ENCODE results near the gene FGFR2. TPM values are rescaled to one million over a fixed set of nuclear protein-coding genes. Genes with fewer than 3 reads are reported as not detected.
A peak's percentile ranks its signal among the peaks of the same experiment; 100 is the strongest.

The FGFR2 gene
- total RNA-seq, 3 donors from 2014 or later = 31.8 to 62.8 (median 44.3) TPM

DNA sequence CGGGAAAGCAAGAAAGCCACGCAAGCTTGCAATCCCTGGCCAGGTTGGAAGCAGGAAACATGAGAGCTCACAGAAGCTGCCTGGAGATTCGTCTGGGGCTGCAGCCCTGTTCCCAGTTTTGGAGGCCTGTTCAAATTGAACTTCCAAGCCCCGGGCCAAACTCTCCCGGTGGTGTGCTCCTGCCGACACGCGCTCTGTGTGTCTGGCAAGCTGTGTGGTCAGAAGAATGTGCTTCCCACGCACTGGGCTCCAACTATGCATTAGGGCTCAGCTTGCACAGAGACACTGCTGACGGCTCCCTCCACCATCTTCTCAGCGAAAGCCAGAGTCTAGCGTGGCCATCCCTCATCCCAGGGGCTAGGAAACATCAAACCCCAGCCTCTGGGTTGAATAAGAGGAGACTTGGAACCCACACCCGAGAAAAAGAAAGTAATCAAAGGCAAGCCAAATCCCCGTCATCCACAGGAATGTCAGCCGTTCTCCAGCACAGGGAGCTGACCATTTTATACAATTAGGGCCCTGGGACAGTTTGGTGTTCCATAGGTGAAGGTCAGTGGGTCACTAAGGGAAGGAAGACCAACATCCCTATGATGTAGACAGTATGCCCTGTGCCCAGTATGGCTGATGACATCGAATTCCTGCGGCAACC lies 107.2 kb downstream of the FGFR2 start:
- H3K4me3 ChIP-seq = peak overlapping the region in 2 of 3 donors; percentile 10 to 15
- intact Hi-C loops (cut with DNase I; ENCODE audit: low total_unique reads) = no loop called here
- peak overlapping the region in 1 of 2 donors; percentile 12 for H3K27ac ChIP-seq
- H3K4me1 ChIP-seq = peaks cover 0 to 4% of the 10 kb centered on the region in 2 donors
- peak in 1 of 2 donors; percentile 57 for DNase-seq (ENCODE audit: low spot score in 2 of 2)
- H3K36me3 ChIP-seq = no peaks in the 10 kb centered on the region
- H3K27me3 ChIP-seq = no peaks in the 10 kb centered on the region
- no peaks in the 10 kb centered on the region for H3K9me3 ChIP-seq
- TF ChIP-seq, protein P1, sequence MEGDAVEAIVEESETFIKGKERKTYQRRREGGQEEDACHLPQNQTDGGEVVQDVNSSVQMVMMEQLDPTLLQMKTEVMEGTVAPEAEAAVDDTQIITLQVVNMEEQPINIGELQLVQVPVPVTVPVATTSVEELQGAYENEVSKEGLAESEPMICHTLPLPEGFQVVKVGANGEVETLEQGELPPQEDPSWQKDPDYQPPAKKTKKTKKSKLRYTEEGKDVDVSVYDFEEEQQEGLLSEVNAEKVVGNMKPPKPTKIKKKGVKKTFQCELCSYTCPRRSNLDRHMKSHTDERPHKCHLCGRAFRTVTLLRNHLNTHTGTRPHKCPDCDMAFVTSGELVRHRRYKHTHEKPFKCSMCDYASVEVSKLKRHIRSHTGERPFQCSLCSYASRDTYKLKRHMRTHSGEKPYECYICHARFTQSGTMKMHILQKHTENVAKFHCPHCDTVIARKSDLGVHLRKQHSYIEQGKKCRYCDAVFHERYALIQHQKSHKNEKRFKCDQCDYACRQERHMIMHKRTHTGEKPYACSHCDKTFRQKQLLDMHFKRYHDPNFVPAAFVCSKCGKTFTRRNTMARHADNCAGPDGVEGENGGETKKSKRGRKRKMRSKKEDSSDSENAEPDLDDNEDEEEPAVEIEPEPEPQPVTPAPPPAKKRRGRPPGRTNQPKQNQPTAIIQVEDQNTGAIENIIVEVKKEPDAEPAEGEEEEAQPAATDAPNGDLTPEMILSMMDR (IDR thresholded peaks at IDR 0.05) = no peak
- no peak for TF ChIP-seq POLR2AphosphoS5 (IDR thresholded peaks at IDR 0.05)
- no peak for TF ChIP-seq POLR2A (IDR thresholded peaks at IDR 0.05)

DNA sequence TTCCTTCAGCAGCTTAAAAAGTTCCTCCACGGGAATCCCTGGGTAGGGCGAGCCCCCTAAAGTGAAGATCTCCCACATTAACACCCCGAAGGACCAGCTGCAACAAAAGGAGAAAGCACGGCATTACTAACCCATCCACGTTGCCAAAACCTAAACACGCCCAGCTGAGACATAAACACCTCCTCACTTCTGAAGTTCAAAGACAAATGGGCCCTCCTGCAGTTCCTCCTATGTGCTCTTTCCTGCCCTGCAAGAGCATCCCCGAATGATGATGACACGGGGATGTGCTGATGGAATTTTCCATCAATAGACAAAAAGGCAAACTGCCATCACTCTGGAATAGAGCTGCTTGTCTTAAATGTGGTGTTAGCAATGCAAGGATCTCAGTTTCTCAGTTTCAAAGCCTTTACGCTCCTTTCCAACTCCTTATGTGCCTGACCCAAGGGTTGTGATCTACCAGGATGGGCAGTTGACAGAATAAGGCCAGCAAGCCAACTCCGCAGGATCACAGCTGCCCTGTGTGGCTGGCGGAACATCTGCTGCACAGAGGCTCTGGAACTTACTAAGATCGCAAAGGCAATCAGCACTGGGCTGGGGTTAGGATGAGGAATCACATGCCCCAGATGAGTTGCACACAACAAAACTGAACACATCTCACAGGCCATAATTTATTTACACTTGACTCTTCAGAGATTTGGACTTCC lies 112.7 kb downstream of the FGFR2 start:
- no peak for TF ChIP-seq POLR2A (IDR thresholded peaks at IDR 0.05)
- TF ChIP-seq, protein P1 (IDR thresholded peaks at IDR 0.05) = no peak
- TF ChIP-seq POLR2AphosphoS5 (IDR thresholded peaks at IDR 0.05) = no peak
- no peak overlapping the region for H3K27ac ChIP-seq
- no peaks in the 10 kb centered on the region for H3K9me3 ChIP-seq
- no peak for DNase-seq (ENCODE audit: low spot score in 2 of 2)
- intact Hi-C loops (cut with DNase I; ENCODE audit: low total_unique reads) = no loop called here
- no peaks in the 10 kb centered on the region for H3K27me3 ChIP-seq
- H3K4me1 ChIP-seq = peaks cover 0 to under 1% of the 10 kb centered on the region in 2 donors
- H3K4me3 ChIP-seq = no peak overlapping the region
- H3K36me3 ChIP-seq = no peaks in the 10 kb centered on the region

DNA sequence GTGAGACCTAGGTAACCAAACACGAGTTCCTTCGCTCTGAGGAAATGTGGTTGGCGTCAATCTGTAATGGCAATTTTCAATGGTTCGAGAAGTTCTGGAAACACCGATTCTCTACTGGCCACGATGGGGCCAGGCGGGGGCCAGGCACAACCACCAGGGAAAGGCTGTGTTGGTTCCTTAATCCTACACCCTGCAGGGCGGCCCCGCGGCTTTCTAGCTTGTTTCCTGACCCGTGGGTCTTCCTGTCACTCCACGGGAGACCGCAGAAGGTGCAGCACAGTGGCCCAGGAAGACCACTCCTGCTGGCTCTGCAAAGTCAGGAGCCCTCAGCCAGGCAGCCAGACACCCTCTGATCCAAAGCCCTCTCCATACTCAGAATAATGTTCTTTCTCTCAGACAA lies 113.4 kb downstream of the FGFR2 start:
- intact Hi-C loops (cut with DNase I; ENCODE audit: low total_unique reads) = no loop called here
- no peaks in the 10 kb centered on the region for H3K4me1 ChIP-seq
- DNase-seq (ENCODE audit: low spot score in 2 of 2) = no peak

DNA sequence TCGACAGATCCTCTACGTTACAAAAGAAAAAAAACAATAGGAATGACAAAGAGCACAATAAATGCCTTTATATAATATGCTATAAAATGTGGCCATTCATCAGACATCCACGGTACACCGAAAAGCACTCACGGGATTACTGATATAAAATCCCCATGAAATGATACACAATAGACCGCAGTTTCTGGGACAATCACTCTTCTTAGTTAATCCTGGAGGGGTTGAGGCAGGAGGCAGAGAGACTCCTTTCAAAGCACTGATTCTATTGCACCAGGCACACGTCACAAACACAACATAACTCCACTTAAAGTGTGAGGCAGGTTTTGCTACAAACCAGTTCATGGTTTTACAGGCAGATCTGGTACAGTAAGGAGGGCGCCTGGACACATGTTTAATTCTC lies 113.8 kb downstream of the FGFR2 start:
- TF ChIP-seq POLR2A (IDR thresholded peaks at IDR 0.05) (no peak), POLR2AphosphoS5 (IDR thresholded peaks at IDR 0.05) (no peak)
- TF ChIP-seq, protein P1 (IDR thresholded peaks at IDR 0.05) = no peak
- no peak overlapping the region for H3K27ac ChIP-seq
- no peaks in the 10 kb centered on the region for H3K4me1 ChIP-seq
- H3K9me3 ChIP-seq = no peaks in the 10 kb centered on the region
- intact Hi-C loops (cut with DNase I; ENCODE audit: low total_unique reads) = no loop called here
- H3K27me3 ChIP-seq = no peaks in the 10 kb centered on the region
- no peaks in the 10 kb centered on the region for H3K36me3 ChIP-seq
- H3K4me3 ChIP-seq = no peak overlapping the region
- DNase-seq (ENCODE audit: low spot score in 2 of 2) = no peak

More for the DNA sequence above, 113.4 kb downstream of the FGFR2 start:
- Histone ChIP-seq H3K36me3 (no peaks in the 10 kb centered on the region), H3K27ac (no peak overlapping the region), H3K27me3 (no peaks in the 10 kb centered on the region), H3K4me3 (no peak overlapping the region), H3K9me3 (no peaks in the 10 kb centered on the region)
- TF ChIP-seq, protein P1 (IDR thresholded peaks at IDR 0.05) = no peak
- TF ChIP-seq POLR2AphosphoS5 (IDR thresholded peaks at IDR 0.05) = no peak
- no peak for TF ChIP-seq POLR2A (IDR thresholded peaks at IDR 0.05)

DNA sequence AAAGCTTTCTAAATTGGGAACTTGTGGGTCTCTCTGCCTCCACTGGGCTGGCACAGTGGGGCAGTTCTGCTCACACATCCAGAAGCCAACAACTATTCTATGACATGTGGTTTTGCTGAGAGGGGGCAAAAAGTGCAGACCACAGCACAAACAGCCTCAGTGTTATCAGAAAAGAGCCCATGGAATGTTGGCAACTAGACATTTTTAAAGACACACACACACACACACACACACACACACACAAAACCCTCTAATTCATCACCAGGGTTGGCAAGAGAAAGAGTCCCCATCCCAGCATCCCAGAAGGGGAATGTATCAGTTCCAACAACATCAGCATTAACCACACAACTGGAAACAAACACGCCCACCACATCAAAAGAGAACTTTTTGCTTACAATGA lies 117.1 kb downstream of the FGFR2 start:
- Histone ChIP-seq H3K36me3 (no peaks in the 10 kb centered on the region), H3K4me1 (no peaks in the 10 kb centered on the region), H3K27ac (no peak overlapping the region), H3K4me3 (no peak overlapping the region), H3K27me3 (no peaks in the 10 kb centered on the region), H3K9me3 (no peaks in the 10 kb centered on the region)
- DNase-seq (ENCODE audit: low spot score in 2 of 2) = no peak
- intact Hi-C loops (cut with DNase I; ENCODE audit: low total_unique reads) = no loop called here
- TF ChIP-seq, protein P1 (IDR thresholded peaks at IDR 0.05) = no peak
- TF ChIP-seq POLR2A (IDR thresholded peaks at IDR 0.05) = no peak
- TF ChIP-seq POLR2AphosphoS5 (IDR thresholded peaks at IDR 0.05) = no peak

Measured in breast epithelium (tissue), 4 donors.